ACC112 (cell line): Measurements from ENCODE around the gene ANXA2R.

Experiments
- H2AFZ ChIP-seq: fragments of 200-600 bp; sonication (generic); one replicate; pipeline ENCODE4 v1.6.0; 2017; ENCODE audit warnings: antibody characterized with exemption, low read length; ENCODE audit not compliant: unreplicated experiment
- H3K27ac ChIP-seq: fragments of 200-600 bp; sonication (generic); 2 replicates; pipeline ENCODE4 v1.5.1; 2014; ENCODE audit warnings: low read depth, mild to moderate bottlenecking, antibody characterized with exemption, low read length, moderate library complexity
- H3K27me3 ChIP-seq: fragments of 200-600 bp; sonication (generic); 2 replicates; pipeline ENCODE4 v1.6.1; 2014; ENCODE audit warnings: mild to moderate bottlenecking, antibody characterized with exemption, low read length, moderate library complexity, mixed read lengths; ENCODE audit not compliant: insufficient read depth
- H3K36me3 ChIP-seq: fragments of 200-600 bp; sonication (generic); 2 replicates; pipeline ENCODE4 v1.6.1; 2016; ENCODE audit warnings: mild to moderate bottlenecking, antibody characterized with exemption, low read length, moderate library complexity, mixed read lengths; ENCODE audit not compliant: insufficient read depth
- H3K4me1 ChIP-seq: fragments of 200-600 bp; sonication (generic); one replicate; pipeline ENCODE4 v1.6.1; 2016; ENCODE audit warnings: low read length, mixed read lengths; ENCODE audit not compliant: insufficient read depth, unreplicated experiment, control insufficient read depth
- H3K4me3 ChIP-seq: fragments of 200-600 bp; sonication (generic); 2 replicates; pipeline ENCODE4 v1.5.1; 2014; ENCODE audit warnings: mild to moderate bottlenecking, low read depth, low read length
- H3K79me2 ChIP-seq: fragments of 200-600 bp; sonication (generic); one replicate; pipeline ENCODE4 v1.6.0; 2016; ENCODE audit warnings: low read length; ENCODE audit not compliant: control insufficient read depth, unreplicated experiment, insufficient read depth

Gene ANXA2R

GRCh38 chr5:43010935-43011315 lies 29.2 kb downstream of the ANXA2R start:
- Histone ChIP-seq H3K4me1 (peaks cover 16% of the 10 kb centered on the region), H2AFZ (no peak overlapping the region), H3K27ac (no peak overlapping the region), H3K4me3 (no peak overlapping the region), H3K36me3 (no peaks in the 10 kb centered on the region), H3K79me2 (no peaks in the 10 kb centered on the region), H3K27me3 (no peaks in the 10 kb centered on the region)

- peak overlapping the region; percentile 84 for H3K4me3 ChIP-seq
- H2AFZ ChIP-seq: peak overlapping the region; percentile 83
- peaks cover 16% of the 10 kb centered on the region for H3K4me1 ChIP-seq
- no peaks in the 10 kb centered on the region for H3K79me2 ChIP-seq
- no peaks in the 10 kb centered on the region for H3K36me3 ChIP-seq
- H3K27me3 ChIP-seq: no peaks in the 10 kb centered on the region
- H3K27ac ChIP-seq: peak overlapping the region; percentile 91
Measured at GRCh38 chr5:43008363-43009153, 31.6 kb downstream of the ANXA2R start.

GRCh38 chr5:43007911-43008362 lies 32.2 kb downstream of the ANXA2R start:
- H3K27me3 ChIP-seq: no peaks in the 10 kb centered on the region
- H3K4me1 ChIP-seq: peaks cover 16% of the 10 kb centered on the region
- peak overlapping the region; percentile 91 for H3K27ac ChIP-seq
- peak overlapping the region; percentile 84 for H3K4me3 ChIP-seq
- H2AFZ ChIP-seq: peak overlapping the region; percentile 98
- H3K79me2 ChIP-seq: no peaks in the 10 kb centered on the region
- H3K36me3 ChIP-seq: no peaks in the 10 kb centered on the region

- Histone ChIP-seq H3K79me2 (no peaks in the 10 kb centered on the region), H3K4me3 (peak overlapping the region; percentile 84), H3K36me3 (no peaks in the 10 kb centered on the region), H3K27me3 (no peaks in the 10 kb centered on the region), H3K4me1 (peaks cover 16% of the 10 kb centered on the region), H2AFZ (peak overlapping the region; percentile 98), H3K27ac (peak overlapping the region; percentile 91)
Measured at GRCh38 chr5:43007246-43007910, 32.7 kb downstream of the ANXA2R start.

GRCh38 chr5:43006424-43007202 lies 33.5 kb downstream of the ANXA2R start:
- Histone ChIP-seq H3K27ac (peak overlapping the region; percentile 91), H3K4me1 (peaks cover 16% of the 10 kb centered on the region), H3K27me3 (no peaks in the 10 kb centered on the region), H2AFZ (peak overlapping the region; percentile 98), H3K4me3 (peak overlapping the region; percentile 84), H3K79me2 (no peaks in the 10 kb centered on the region), H3K36me3 (no peaks in the 10 kb centered on the region)

GRCh38 chr5:43005031-43005430 lies 35.1 kb downstream of the ANXA2R start:
- Histone ChIP-seq H3K4me1 (peaks cover 12% of the 10 kb centered on the region), H3K27ac (no peak overlapping the region), H3K4me3 (no peak overlapping the region), H3K36me3 (no peaks in the 10 kb centered on the region), H2AFZ (no peak overlapping the region), H3K27me3 (no peaks in the 10 kb centered on the region), H3K79me2 (no peaks in the 10 kb centered on the region)

GRCh38 chr5:43001748-43002147 lies 38.4 kb downstream of the ANXA2R start:
- Histone ChIP-seq H3K36me3 (no peaks in the 10 kb centered on the region), H3K27ac (no peak overlapping the region), H3K27me3 (no peaks in the 10 kb centered on the region), H2AFZ (no peak overlapping the region), H3K4me1 (peaks cover 4% of the 10 kb centered on the region), H3K4me3 (no peak overlapping the region), H3K79me2 (no peaks in the 10 kb centered on the region)

GRCh38 chr5:43000914-43001313 lies 39.2 kb downstream of the ANXA2R start:
- no peak overlapping the region for H2AFZ ChIP-seq
- no peaks in the 10 kb centered on the region for H3K79me2 ChIP-seq
- no peaks in the 10 kb centered on the region for H3K36me3 ChIP-seq
- H3K4me1 ChIP-seq: no peaks in the 10 kb centered on the region
- H3K27ac ChIP-seq: no peak overlapping the region
- H3K4me3 ChIP-seq: no peak overlapping the region
- H3K27me3 ChIP-seq: no peaks in the 10 kb centered on the region

GRCh38 chr5:43000111-43000840 lies 39.8 kb downstream of the ANXA2R start:
- no peaks in the 10 kb centered on the region for H3K79me2 ChIP-seq
- no peak overlapping the region for H3K27ac ChIP-seq
- H3K27me3 ChIP-seq: no peaks in the 10 kb centered on the region
- no peak overlapping the region for H2AFZ ChIP-seq
- H3K4me3 ChIP-seq: no peak overlapping the region
- no peaks in the 10 kb centered on the region for H3K4me1 ChIP-seq
- H3K36me3 ChIP-seq: no peaks in the 10 kb centered on the region

GRCh38 chr5:42995360-42995751 lies 44.8 kb downstream of the ANXA2R start:
- Histone ChIP-seq H2AFZ (peak overlapping the region; percentile 57), H3K4me1 (no peaks in the 10 kb centered on the region), H3K4me3 (peak overlapping the region; percentile 81), H3K27me3 (no peaks in the 10 kb centered on the region), H3K36me3 (no peaks in the 10 kb centered on the region), H3K79me2 (peaks cover 5% of the 10 kb centered on the region), H3K27ac (peak overlapping the region; percentile 73)
